ENCODE results near the gene MYOT.

DNA sequence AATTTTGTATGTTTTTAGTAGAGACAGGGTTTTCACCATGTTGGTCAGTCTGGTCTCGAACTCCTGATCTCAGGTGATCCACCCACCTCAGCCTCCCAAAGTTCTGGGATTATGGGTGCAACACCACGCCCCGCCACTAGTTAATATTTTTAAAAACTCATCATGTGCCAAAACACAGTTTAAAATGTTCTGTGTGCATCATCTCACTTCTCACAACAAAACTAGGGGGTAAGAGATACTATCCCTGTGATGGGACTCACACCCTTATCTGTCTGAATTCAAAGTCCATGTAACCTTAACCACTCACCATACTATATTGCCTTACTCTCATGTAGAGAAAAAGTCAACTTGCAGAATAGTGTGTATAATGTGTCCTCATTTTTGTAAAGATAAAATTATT is 24.2 kb downstream of the MYOT start:
- TF ChIP-seq ZNF70 (CRISPR knock-in tag; IDR thresholded peaks at IDR 0.05) (no peak), ARNTL (CRISPR knock-in tag; IDR thresholded peaks at IDR 0.05; ENCODE audit: borderline replicate concordance, low read depth) (no peak), PATZ1 (CRISPR knock-in tag; IDR thresholded peaks at IDR 0.05; ENCODE audit: borderline replicate concordance) (no peak), ISL1 (CRISPR knock-in tag; IDR thresholded peaks at IDR 0.05) (no peak), ESRRG (CRISPR knock-in tag; IDR thresholded peaks at IDR 0.05) (no peak), CSDC2 (CRISPR knock-in tag; IDR thresholded peaks at IDR 0.05) (no peak), ZC3H10 (CRISPR knock-in tag; IDR thresholded peaks at IDR 0.05) (no peak), ZNF8 (CRISPR knock-in tag; IDR thresholded peaks at IDR 0.05) (no peak)

Measured in SK-N-SH treated with all-trans-retinoic acid at 6 μM for 48 hours (cell line).